ENCODE measurements around the gene ZNF207.

DNA sequence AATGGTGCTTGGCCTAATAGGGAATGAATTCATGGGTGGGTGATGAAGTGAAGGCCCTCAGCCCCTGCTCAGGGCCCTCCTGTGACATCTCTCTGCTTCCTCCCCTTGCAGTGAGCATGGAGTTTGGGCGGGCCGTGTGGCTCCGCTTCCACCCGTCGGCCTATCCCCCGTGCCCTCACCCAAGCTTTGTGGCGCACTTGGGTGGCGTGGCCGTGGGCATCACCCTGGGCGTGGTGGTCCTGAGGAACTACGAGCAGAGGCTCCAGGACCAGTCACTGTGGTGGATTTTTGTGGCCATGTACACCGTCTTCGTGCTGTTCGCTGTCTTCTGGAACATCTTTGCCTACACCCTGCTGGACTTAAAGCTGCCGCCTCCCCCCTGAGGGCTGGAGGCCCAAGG is 29.1 kb upstream of the ZNF207 start:
- TF ChIP-seq, protein P1, sequence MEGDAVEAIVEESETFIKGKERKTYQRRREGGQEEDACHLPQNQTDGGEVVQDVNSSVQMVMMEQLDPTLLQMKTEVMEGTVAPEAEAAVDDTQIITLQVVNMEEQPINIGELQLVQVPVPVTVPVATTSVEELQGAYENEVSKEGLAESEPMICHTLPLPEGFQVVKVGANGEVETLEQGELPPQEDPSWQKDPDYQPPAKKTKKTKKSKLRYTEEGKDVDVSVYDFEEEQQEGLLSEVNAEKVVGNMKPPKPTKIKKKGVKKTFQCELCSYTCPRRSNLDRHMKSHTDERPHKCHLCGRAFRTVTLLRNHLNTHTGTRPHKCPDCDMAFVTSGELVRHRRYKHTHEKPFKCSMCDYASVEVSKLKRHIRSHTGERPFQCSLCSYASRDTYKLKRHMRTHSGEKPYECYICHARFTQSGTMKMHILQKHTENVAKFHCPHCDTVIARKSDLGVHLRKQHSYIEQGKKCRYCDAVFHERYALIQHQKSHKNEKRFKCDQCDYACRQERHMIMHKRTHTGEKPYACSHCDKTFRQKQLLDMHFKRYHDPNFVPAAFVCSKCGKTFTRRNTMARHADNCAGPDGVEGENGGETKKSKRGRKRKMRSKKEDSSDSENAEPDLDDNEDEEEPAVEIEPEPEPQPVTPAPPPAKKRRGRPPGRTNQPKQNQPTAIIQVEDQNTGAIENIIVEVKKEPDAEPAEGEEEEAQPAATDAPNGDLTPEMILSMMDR (IDR thresholded peaks at IDR 0.05): no peak
- TF ChIP-seq POLR2A (IDR thresholded peaks at IDR 0.05): no peak
